HepG2 (cell line): ENCODE measurements around the gene BPIFB4. TPM values are rescaled to one million over a fixed set of nuclear protein-coding genes. Genes with fewer than 3 reads are reported as not detected.

Experiments
- ATF7 ChIP-seq, 2 experiments: fragments of 450-650 bp in 1 of 2; sonication (generic) in 1 of 2; formaldehyde crosslinking in 1 of 2; IDR thresholded peaks; 2 replicates each; pipeline versions ENCODE4 v1.4.0 to v1.6.1; 2016 to 2020; ENCODE audit warnings: antibody characterized with exemption in 1 of 2, mild to moderate bottlenecking in 1 of 2, missing genetic modification reagents in 1 of 2
- BCL3 ChIP-seq: sonication (generic); formaldehyde crosslinking; IDR thresholded peaks from 2 replicates; pipeline ENCODE4 v1.5.1; 2020; ENCODE audit warnings: mild to moderate bottlenecking, missing genetic modification reagents, moderate library complexity
- CENPX ChIP-seq: sonication (generic); formaldehyde crosslinking; IDR thresholded peaks from 2 replicates; pipeline ENCODE4 v1.9.0; 2021; ENCODE audit warnings: mild to moderate bottlenecking, missing genetic modification reagents, moderate library complexity
- CREB1 ChIP-seq, 2 experiments: fragments of 450-650 bp in 1 of 2; IDR thresholded peaks; 2 replicates each; pipeline ENCODE4 v1.6.1; 2016 to 2017; ENCODE audit warnings: control low read depth in 1 of 2, mild to moderate bottlenecking in 1 of 2, missing compliant biosample characterization in 1 of 2, missing genetic modification characterization in 1 of 2
- FOXA1 ChIP-seq, 2 experiments: fragments of 450-650 bp in 1 of 2; sonication (generic) in 1 of 2; formaldehyde crosslinking in 1 of 2; IDR thresholded peaks; 2 replicates each; pipeline versions ENCODE4 v1.4.0 to v1.6.1; 2016 to 2020; ENCODE audit warnings: missing genetic modification reagents in 1 of 2
- GATAD1 ChIP-seq: IDR thresholded peaks from 2 replicates; pipeline ENCODE4 v1.6.1; 2016; ENCODE audit warnings: missing genetic modification reagents, missing compliant biosample characterization
- HCFC1 ChIP-seq: fragments of 150-350 bp; IDR thresholded peaks from 2 replicates; pipeline ENCODE4 v1.6.1; 2014; ENCODE audit warnings: low read depth, low read length
- HDAC2 ChIP-seq: sonication (generic); formaldehyde crosslinking; IDR thresholded peaks from 2 replicates; pipeline ENCODE4 v1.4.0; 2020; ENCODE audit warnings: missing genetic modification reagents
- IRF1 ChIP-seq: sonication (generic); formaldehyde crosslinking; IDR thresholded peaks from 2 replicates; pipeline ENCODE4 v1.4.0; 2020; ENCODE audit warnings: low read depth, mild to moderate bottlenecking, missing genetic modification reagents
- KDM5B ChIP-seq: sonication (generic); formaldehyde crosslinking; IDR thresholded peaks from 2 replicates; pipeline ENCODE4 v1.4.0; 2020; ENCODE audit warnings: missing genetic modification reagents, mild to moderate bottlenecking, borderline replicate concordance
- KDM6A ChIP-seq: IDR thresholded peaks from 2 replicates; pipeline ENCODE4 v1.6.1; 2016; ENCODE audit warnings: low read depth
- NFRKB ChIP-seq: fragments of 450-650 bp; IDR thresholded peaks from 2 replicates; pipeline ENCODE4 v1.6.1; 2017
- NRL ChIP-seq: sonication (generic); formaldehyde crosslinking; IDR thresholded peaks from 2 replicates; pipeline ENCODE4 v1.5.0; 2020; ENCODE audit warnings: missing genetic modification reagents, mild to moderate bottlenecking, moderate library complexity, borderline replicate concordance
- REST ChIP-seq, 2 experiments: IDR thresholded peaks; 2 replicates each; pipeline ENCODE4 v1.6.1; 2011 to 2012; ENCODE audit warnings: low read length in 2 of 2, borderline replicate concordance in 1 of 2, low read depth in 1 of 2, mild to moderate bottlenecking in 1 of 2, moderate library complexity in 1 of 2
- TEF ChIP-seq: sonication (generic); formaldehyde crosslinking; IDR thresholded peaks from 2 replicates; pipeline ENCODE4 v1.5.0; 2020; ENCODE audit warnings: missing genetic modification reagents
- ZNF260 ChIP-seq: sonication (generic); formaldehyde crosslinking; IDR thresholded peaks from 2 replicates; pipeline ENCODE4 v1.4.0; 2020; ENCODE audit warnings: missing genetic modification reagents, low read depth, mild to moderate bottlenecking, borderline replicate concordance
- ZNF577 ChIP-seq: sonication (generic); formaldehyde crosslinking; IDR thresholded peaks from 2 replicates; pipeline ENCODE4 v1.4.0; 2020; ENCODE audit warnings: mild to moderate bottlenecking, low read depth, missing genetic modification reagents, borderline replicate concordance
- ZNF766 ChIP-seq: sonication (generic); formaldehyde crosslinking; IDR thresholded peaks from 2 replicates; pipeline ENCODE4 v1.5.0; 2020; ENCODE audit warnings: missing genetic modification reagents, borderline replicate concordance
- ZNF768 ChIP-seq: sonication (generic); formaldehyde crosslinking; IDR thresholded peaks from 2 replicates; pipeline ENCODE4 v1.4.0; 2020; ENCODE audit warnings: missing genetic modification reagents
- ZNF776 ChIP-seq: sonication (generic); formaldehyde crosslinking; IDR thresholded peaks from 2 replicates; pipeline ENCODE4 v1.4.0; 2020; ENCODE audit warnings: mild to moderate bottlenecking, missing genetic modification reagents
- ZNF839 ChIP-seq: sonication (generic); formaldehyde crosslinking; IDR thresholded peaks from 2 replicates; pipeline ENCODE4 v1.4.0; 2020; ENCODE audit warnings: missing genetic modification reagents, mild to moderate bottlenecking, borderline replicate concordance
- ZNF891 ChIP-seq: sonication (generic); formaldehyde crosslinking; IDR thresholded peaks from 2 replicates; pipeline ENCODE4 v1.5.0; 2020; ENCODE audit warnings: mild to moderate bottlenecking, missing genetic modification reagents
- polyA plus RNA-seq, 8 experiments: library from polyadenylated mRNA; depleted of rRNA in 3 of 8; stranded (reverse) in 7 of 8; unstranded in 1 of 8; fragments of >200 nt; fragmentation: Illumina TruSeq in 4 of 8; extraction: Trizol in 4 of 8; gene quantifications; 2 replicates each; pipeline versions ENCODE4 v1.2.1 to v1.2.3, GENCODE V29; 2011 to 2016; ENCODE audit warnings: low read depth in 4 of 8, missing spikeins in 1 of 8, mixed read lengths in 1 of 8; ENCODE audit not compliant: insufficient read depth in 1 of 8
- total RNA-seq, 5 experiments: library from RNA; depleted of rRNA; stranded (reverse); fragments of >200 nt; fragmentation: Illumina TruSeq; extraction: Trizol; gene quantifications; 2 replicates each; pipeline ENCODE4 v1.2.3, GENCODE V29; 2016; ENCODE audit warnings: low read depth in 1 of 5

The BPIFB4 gene
- total and polyA plus RNA-seq, 2 of the 13 experiments (the other 11 are each of a cell fraction or from before 2014, with no cell fraction given), result 0.09 TPM; not detected in 1

GRCh38 chr20:33127422-33128097 is 48.1 kb downstream of the BPIFB4 start (continued):
- TF ChIP-seq REST (IDR thresholded peaks at IDR 0.05; ENCODE audit: borderline replicate concordance in 1 of 2, low read depth in 1 of 2, low read length in 2 of 2) (no peak), GATAD1 (CRISPR knock-in tag) (0 out of 2 replicates have a peak, but pooled peaks have one; percentile 9), KDM5B (CRISPR knock-in tag) (no peak), NFRKB (no peak), HDAC2 (peak; percentile 78), ATF7 (IDR thresholded peaks at IDR 0.05) (no peak), ATF7 (CRISPR knock-in tag; IDR thresholded peaks at IDR 0.05) (no peak), ZNF260 (CRISPR knock-in tag) (no peak), ZNF768 (no peak), CENPX (CRISPR knock-in tag) (no peak), ZNF776 (CRISPR knock-in tag) (no peak), IRF1 (CRISPR knock-in tag) (no peak), NRL (CRISPR knock-in tag) (no peak), KDM6A (CRISPR knock-in tag) (no peak), HCFC1 (no peak), ZNF766 (CRISPR knock-in tag) (no peak), ZNF839 (CRISPR knock-in tag) (no peak), CREB1 (IDR thresholded peaks at IDR 0.05) (no peak), CREB1 (CRISPR knock-in tag; IDR thresholded peaks at IDR 0.05) (no peak), ZNF577 (no peak), FOXA1 (IDR thresholded peaks at IDR 0.05) (no peak), FOXA1 (CRISPR knock-in tag; IDR thresholded peaks at IDR 0.05) (peak; percentile 90), BCL3 (CRISPR knock-in tag) (0 out of 2 replicates have a peak, but pooled peaks have one; percentile 15), TEF (0 out of 2 replicates have a peak, but pooled peaks have one; percentile 53), ZNF891 (CRISPR knock-in tag) (no peak)
